ENCODE results near the gene IPCEF1.

DNA sequence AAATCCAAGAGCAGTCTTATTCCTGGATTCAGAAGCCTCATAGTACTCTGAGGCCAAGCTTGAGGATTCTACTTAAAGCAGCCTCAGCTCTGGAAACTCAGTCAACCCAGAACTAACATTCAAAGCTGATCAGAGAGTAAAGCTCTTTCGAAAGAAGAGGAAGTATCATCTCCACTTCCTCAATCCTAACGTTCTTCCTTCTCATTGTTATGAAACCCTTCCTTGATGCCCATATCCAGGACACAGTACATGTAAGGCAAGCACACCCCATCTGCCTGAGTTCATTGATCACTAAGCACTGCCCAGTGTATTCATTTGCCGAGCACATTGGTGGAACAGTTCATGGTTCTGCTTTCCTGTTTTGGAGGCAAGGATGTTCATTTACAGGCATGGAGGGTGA is at the start of gene IPCEF1:
- TF ChIP-seq, protein P1, sequence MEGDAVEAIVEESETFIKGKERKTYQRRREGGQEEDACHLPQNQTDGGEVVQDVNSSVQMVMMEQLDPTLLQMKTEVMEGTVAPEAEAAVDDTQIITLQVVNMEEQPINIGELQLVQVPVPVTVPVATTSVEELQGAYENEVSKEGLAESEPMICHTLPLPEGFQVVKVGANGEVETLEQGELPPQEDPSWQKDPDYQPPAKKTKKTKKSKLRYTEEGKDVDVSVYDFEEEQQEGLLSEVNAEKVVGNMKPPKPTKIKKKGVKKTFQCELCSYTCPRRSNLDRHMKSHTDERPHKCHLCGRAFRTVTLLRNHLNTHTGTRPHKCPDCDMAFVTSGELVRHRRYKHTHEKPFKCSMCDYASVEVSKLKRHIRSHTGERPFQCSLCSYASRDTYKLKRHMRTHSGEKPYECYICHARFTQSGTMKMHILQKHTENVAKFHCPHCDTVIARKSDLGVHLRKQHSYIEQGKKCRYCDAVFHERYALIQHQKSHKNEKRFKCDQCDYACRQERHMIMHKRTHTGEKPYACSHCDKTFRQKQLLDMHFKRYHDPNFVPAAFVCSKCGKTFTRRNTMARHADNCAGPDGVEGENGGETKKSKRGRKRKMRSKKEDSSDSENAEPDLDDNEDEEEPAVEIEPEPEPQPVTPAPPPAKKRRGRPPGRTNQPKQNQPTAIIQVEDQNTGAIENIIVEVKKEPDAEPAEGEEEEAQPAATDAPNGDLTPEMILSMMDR (IDR thresholded peaks at IDR 0.05), result no peak
- no peak for TF ChIP-seq POLR2A (IDR thresholded peaks at IDR 0.05)

Measured in testis (tissue), 2 donors.